ENCODE data around the gene PLAGL1.

Gene PLAGL1

DNA sequence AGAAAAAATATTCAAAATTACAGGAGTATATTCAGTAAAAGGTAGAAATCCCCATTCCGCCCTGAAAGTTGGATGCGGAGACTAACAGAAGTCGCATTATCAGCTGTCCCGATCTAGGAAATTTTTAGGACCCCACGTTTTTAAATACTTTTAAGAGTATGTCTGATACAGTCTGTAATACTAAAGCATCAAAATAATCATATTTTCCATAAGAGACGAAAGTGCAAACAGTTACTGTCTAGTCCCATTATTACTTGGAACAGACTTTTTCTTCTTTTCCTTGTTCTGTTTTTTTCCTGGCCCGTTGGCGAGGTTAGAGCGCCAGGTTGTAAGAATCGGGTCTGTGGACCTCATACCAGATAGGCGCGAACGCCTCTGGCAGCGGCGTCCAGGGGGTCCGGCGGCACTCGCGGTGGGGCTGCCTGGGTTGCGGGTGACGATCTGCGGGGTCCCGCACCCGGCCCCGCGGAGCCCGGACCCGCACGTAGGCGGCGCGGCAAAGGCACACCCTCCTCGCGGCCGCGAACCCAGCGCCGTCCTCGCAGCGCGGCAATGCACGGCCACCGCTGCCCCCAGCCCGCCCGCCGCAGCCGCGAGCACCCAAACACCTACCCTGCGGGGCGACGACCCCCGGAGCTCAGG, 460 bp downstream of the PLAGL1 start:
- no peak for DNase-seq

DNA sequence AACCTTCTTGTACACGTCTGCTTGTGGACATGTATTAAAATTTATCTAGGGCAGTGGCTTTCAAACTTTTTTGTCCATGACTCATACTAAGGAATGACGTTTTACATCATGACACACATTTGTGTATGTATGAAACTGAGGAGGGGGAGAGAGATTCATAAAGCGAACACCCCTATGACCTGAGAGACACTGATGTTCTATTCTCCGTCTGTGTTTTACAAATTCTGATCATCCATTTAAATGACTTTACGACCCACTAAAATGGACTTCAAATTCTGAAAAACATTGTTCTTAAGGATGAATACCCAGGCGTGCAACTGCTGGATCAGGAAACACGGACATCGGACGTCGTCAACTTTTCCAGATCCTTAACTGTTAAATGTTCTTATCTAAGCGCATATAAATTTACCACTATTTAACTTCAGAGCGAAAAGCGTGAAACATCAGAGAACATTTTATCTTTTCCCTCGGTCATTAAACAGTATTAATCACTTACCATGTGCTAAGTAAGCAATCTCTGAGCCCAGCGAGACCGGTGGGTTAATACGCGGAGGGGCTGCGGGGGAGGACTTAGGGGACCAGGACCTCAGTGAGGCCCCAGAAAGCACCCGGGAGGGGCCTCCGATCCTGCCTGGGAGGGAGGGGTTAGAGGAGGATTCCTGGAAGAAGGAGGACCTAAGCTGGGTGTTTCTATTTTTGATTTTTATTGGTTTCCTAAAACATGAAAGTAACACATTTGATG, 1.2 kb downstream of the PLAGL1 start:
- DNase-seq = no peak

- DNase-seq = no peak
These were observed 8.7 kb downstream of the PLAGL1 start for GRCh38 chr6:143999406-143999805.

DNA sequence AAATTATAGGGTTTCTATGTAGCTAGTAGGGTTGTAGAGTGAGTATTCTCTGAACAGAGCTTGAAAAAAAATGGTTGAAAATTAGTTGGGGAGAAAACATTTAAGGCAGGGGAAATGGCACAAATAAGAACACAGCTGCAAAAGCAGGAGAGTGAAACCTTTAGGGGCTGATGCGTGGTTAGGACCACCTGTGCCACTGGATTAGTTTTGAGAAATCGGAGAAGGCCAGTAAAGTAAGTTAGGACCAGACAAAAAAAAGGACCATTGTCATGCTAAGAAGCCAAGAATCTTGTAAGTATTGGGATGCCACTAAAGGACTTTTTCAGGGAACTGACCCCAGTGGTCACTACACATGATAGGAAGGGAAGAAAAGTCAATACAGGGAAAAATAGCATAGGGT, 9.4 kb downstream of the PLAGL1 start:
- DNase-seq = no peak

GRCh38 chr6:143993965-143994646, 14.0 kb downstream of the PLAGL1 start:
- DNase-seq = no peak

- no peak for DNase-seq
These were observed 15.8 kb downstream of the PLAGL1 start for GRCh38 chr6:143992285-143992684.

DNA sequence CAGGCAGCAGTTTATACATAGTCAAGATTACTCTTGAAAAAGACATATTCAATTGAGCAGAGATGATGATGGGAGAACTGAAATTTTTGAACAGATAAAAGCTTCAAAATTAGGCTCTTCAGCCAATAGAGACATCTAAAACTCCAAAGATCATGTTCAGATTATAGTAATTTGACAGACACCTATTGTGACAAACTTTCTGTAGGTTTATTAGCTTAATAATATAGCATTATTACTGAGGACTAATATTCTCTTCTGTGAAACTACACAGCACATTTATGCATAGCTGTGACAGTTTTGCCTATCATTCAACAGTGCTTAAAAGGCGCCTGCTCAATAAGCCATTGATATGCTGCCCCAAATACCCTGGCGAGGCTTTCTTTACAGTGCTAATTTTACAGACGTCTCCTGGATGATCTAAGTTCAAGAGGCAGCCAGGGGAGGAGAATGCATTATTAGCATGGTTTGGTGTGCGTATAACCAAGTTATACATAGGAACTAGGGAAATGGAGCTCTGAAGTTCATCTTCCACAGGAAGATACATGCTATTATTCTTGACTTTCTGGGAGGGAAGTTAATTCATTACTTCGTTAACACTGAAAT, 21.5 kb downstream of the PLAGL1 start:
- DNase-seq = no peak

GRCh38 chr6:143984666-143985065, 23.4 kb downstream of the PLAGL1 start:
- no peak for DNase-seq

DNA sequence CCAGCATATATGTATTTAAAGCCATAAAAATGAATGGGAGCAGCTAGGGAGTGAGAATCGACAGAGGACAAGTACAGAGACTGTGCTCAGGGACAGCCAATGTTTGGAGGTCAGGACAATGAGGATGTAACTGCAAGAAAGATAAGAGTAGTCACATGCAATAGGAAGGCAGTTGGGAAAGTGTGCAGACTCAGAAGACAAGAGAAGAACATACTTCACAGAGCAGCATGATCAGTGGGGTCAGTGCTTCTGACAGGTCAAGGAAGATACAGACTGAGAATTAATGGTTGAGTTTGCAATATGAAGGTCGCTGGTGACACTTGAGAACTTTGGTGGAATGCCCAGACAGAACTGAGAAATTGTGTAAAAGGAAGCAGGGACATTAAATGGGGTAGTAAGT, 25.1 kb downstream of the PLAGL1 start:
- no peak for DNase-seq

DNA sequence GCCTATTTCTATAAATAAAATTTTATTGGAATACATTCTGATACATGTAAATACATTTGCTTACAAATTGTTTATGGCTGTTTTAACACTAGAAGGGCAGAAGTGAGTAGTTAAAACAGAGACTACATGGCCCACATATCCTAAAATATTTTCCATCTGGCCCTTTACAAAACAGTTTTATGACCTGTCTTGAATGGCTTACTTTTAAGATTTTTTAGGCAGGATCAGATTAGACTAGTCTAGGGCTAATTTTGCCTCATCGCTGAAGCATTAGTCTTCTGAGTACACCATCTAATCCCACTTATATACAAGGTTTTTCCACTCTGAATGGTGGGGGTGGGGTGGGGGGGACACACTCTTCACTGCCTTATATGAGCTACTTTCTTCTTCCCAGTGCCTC, 27.1 kb downstream of the PLAGL1 start:
- DNase-seq = no peak

GRCh38 chr6:143976806-143977349, 31.2 kb downstream of the PLAGL1 start:
- DNase-seq = no peak

DNA sequence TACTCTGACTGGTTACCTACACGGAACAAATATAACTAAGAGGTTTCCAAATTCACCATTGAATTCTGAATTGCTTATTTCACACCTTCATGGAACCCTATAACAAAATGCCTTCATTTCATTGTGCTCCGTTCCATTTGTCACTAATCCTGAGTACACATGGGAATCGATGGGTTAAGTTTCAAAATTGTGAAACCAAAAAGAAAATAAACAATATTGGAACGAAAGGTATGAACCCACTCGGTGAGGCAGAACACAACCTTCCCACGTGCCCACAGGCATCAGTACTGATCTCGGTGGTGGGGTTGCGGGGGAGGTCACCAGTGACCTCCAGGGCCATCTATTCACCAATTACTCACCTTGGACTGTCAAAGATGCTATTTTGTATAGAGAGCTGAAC, 34.0 kb downstream of the PLAGL1 start:
- DNase-seq = no peak

DNA sequence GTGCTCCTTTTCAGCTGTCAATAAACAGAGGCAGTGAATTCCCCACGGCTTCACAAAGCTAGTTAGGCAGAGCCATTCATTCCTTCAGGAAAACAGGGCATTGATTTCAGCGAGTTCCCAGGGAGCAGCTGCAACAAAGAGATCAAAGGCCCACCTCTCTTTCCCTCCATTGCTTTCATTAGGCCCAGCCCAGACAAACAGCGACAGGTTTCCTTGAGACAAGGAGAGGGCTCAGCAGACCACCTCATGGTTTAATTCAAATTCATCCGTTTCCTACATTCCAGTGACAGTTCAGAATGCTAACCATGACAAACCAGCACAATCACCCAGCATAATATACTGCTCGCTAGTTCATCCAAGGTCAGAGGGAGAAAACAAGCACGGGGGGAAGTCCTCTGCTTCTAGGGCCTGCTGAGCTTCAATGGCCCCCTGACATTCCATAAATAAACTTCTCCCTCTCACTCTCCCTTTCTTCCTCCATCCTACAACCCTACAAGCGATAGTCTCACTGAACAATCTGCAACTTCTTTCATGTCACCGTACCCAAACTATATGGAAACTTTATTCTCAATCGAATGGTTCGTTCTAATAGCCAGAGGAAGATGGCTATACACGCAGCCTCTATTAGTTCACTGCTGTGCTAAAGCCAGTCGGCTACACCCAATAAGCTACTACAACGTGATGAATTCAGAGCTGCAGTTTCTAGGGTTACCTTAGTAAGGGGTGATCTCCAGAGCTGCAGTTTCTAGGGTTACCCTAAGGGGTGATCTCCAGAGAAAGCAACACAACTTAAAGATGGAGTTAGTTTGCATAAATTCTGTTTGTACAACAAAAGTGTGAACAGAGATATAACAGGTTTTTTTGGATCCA, 34.7 kb downstream of the PLAGL1 start:
- DNase-seq = no peak

- no peak for DNase-seq
These were observed 36.4 kb downstream of the PLAGL1 start for GRCh38 chr6:143971482-143972205.

DNA sequence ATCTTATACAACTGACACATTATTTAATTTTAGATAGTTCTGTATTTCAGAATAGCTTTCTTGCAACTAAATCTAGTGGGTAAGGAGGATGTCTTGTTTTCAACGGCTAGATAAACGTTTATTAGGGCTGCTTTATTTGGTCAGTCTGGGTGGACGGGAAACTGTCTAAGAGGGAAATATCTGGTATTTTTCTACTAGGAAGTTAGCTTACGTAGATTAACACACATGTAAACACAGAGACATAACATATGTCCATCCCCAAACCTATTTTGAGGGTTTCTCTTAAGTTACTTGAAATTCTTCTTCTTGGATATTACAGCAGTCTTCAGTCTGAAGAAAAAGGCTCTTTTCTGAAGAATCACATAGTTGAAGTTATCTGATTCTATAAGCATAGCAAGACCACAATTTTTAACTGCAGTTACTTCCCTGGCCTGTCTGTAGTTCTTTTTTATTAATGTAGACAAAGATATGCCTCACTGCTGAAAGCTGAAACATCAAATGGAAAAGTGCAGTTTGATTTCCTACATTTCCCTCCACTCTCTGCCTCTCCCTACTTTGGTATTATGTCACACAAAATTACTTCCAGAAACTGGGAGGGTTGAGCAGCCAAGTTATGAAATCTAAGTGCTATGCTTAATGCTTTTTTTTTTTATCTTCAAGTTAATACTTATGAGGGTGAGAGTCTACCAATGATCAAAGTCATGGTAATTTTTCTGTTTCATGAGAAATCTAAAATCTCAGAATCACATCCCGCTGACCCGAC, 37.4 kb downstream of the PLAGL1 start:
- no peak for DNase-seq

- no peak for DNase-seq
These were observed 39.0 kb downstream of the PLAGL1 start for GRCh38 chr6:143969077-143969476.

DNA sequence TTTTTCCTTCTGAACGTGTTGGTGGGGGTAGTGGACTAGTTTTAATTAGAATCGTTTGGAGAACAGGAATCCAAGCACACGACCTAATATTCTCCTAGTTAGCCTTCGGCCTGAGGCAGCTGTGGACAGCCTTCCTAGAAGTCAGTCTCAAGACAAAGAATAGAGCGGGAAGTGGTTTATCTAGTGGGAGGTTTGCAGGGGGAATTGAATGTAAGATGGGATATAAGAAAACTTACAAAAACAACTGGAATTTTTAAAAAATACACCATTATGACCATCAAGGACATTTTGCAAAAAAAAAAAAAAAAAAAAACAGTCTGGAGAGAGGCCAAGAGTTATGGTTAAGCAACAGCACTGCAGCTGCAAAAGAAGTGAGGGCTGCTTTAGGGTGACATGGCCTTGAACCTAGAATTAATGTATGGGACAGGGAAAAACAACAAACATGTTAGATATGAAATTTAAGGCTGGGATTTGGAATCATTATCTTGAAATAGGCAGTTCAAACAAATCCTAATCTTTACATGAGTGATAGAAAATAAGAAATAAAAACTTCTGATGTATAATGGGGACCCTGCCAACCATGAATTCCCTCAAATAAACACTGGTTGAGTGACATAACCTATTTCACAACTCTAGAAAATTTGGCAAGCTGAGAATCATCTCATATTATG, 40.2 kb downstream of the PLAGL1 start:
- no peak for DNase-seq

DNA sequence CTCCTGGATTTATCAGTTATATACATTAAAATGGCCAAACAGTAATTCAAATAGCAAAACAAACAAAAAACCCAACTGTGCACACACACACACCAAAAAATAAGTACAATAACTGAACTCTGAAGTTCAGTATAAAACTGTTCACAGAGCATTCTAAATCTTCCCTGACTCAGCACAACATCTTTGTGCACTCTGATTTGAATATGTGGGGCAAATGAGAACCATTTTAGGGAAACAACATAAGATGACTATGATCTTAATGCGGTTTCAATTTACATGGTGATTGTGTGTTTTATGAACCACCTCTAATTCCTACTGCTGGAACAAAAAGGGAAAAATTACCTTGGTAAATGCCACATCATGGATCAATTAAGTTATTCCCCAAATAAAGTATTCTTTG, 41.7 kb downstream of the PLAGL1 start:
- DNase-seq = no peak

GRCh38 chr6:143965503-143966171, 42.4 kb downstream of the PLAGL1 start:
- DNase-seq = no peak

GRCh38 chr6:143964674-143965081, 43.4 kb downstream of the PLAGL1 start:
- no peak for DNase-seq
